ENCODE data around the gene TBC1D22A. TPM values are rescaled to one million over a fixed set of nuclear protein-coding genes. Genes with fewer than 3 reads are reported as not detected.

TBC1D22A gene
- total RNA-seq, 4 donors from 2014 or later = 9.2 to 45.3 (median 22.8) TPM

- DNase-seq = no peak
These were observed 145.1 kb downstream of the TBC1D22A start for GRCh38 chr22:46907241-46908215.

GRCh38 chr22:46908641-46909107, 146.2 kb downstream of the TBC1D22A start:
- no peaks in the 10 kb centered on the region for H3K27me3 ChIP-seq
- intact Hi-C loops (cut with DNase I; ENCODE audit: low total_unique reads) = no loop called here
- TF ChIP-seq CTCF (IDR thresholded peaks at IDR 0.05) = no peak
- TF ChIP-seq POLR2A (IDR thresholded peaks at IDR 0.05) = no peak
- H3K4me3 ChIP-seq = no peak overlapping the region
- H3K36me3 ChIP-seq = no peaks in the 10 kb centered on the region
- DNase-seq = no peak
- H3K27ac ChIP-seq = no peak overlapping the region
- no peaks in the 10 kb centered on the region for H3K4me1 ChIP-seq
- no peaks in the 10 kb centered on the region for H3K9me3 ChIP-seq

More at GRCh38 chr22:46907241-46908215, 145.1 kb downstream of the TBC1D22A start:
- Histone ChIP-seq H3K4me1 (no peaks in the 10 kb centered on the region), H3K27me3 (no peaks in the 10 kb centered on the region), H3K9me3 (no peaks in the 10 kb centered on the region), H3K4me3 (no peak overlapping the region), H3K27ac (no peak overlapping the region), H3K36me3 (no peaks in the 10 kb centered on the region)
- TF ChIP-seq CTCF (IDR thresholded peaks at IDR 0.05) (no peak), POLR2A (IDR thresholded peaks at IDR 0.05) (no peak)
- intact Hi-C loops (cut with DNase I; ENCODE audit: low total_unique reads) = no loop called here

DNA sequence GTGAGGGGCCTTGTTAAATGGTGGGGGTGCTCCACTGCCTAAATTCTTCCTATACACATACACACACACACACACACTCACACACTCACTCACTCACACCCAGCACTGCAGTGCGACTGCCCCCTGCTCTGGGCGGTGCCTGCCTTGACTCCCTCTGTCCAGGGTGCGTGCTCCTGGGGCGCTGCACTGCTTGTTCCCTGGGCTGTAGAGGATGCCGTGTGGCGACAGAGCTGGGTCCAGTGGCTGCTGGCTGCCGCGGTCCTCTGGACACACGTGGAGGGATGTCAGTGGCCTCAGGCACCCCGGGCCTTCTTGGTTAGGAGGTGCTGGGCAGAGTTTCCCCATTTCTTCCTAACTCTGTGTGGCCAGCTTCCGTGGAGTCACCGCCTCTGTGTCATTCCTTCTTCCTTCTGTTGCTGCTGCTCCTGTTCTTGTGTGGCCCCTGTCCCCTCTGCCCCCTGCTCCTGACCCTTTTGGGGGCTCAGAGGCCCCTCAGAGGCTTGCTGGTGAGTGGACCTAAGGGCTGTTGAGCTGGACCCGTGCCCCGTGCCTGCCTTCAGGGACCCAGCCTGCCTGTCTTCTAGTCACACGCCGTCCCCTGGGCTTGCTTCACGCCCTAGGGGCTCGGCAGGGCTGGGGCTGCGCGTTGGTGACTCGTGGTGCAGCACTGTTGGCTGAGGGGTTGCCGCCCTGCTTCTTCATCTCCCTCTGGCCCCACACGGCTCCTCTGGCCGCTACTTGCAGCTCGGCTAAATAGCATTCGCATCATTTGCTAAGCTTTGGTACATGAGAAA, 147.0 kb downstream of the TBC1D22A start:
- Histone ChIP-seq H3K36me3 (no peaks in the 10 kb centered on the region), H3K4me1 (no peaks in the 10 kb centered on the region), H3K4me3 (no peak overlapping the region), H3K9me3 (no peaks in the 10 kb centered on the region), H3K27ac (no peak overlapping the region), H3K27me3 (no peaks in the 10 kb centered on the region)
- intact Hi-C loops (cut with DNase I; ENCODE audit: low total_unique reads) = no loop called here
- TF ChIP-seq POLR2A (IDR thresholded peaks at IDR 0.05) (no peak), CTCF (IDR thresholded peaks at IDR 0.05) (no peak)
- no peak for DNase-seq

- intact Hi-C loops (cut with DNase I; ENCODE audit: low total_unique reads) = no loop called here
- Histone ChIP-seq H3K27me3 (no peaks in the 10 kb centered on the region), H3K4me3 (no peak overlapping the region), H3K9me3 (no peaks in the 10 kb centered on the region), H3K36me3 (no peaks in the 10 kb centered on the region), H3K27ac (no peak overlapping the region), H3K4me1 (no peaks in the 10 kb centered on the region)
- TF ChIP-seq CTCF (IDR thresholded peaks at IDR 0.05) (no peak), POLR2A (IDR thresholded peaks at IDR 0.05) (no peak)
- DNase-seq = no peak
These were observed 148.2 kb downstream of the TBC1D22A start for GRCh38 chr22:46910624-46911023.
